ENCODE results near the gene LMAN2.
"Not testable (repeated sequence)": the region's sequence is repeated elsewhere in the genome, so short reads cannot be mapped to it uniquely, and the experiment has no call there.

Gene LMAN2

DNA sequence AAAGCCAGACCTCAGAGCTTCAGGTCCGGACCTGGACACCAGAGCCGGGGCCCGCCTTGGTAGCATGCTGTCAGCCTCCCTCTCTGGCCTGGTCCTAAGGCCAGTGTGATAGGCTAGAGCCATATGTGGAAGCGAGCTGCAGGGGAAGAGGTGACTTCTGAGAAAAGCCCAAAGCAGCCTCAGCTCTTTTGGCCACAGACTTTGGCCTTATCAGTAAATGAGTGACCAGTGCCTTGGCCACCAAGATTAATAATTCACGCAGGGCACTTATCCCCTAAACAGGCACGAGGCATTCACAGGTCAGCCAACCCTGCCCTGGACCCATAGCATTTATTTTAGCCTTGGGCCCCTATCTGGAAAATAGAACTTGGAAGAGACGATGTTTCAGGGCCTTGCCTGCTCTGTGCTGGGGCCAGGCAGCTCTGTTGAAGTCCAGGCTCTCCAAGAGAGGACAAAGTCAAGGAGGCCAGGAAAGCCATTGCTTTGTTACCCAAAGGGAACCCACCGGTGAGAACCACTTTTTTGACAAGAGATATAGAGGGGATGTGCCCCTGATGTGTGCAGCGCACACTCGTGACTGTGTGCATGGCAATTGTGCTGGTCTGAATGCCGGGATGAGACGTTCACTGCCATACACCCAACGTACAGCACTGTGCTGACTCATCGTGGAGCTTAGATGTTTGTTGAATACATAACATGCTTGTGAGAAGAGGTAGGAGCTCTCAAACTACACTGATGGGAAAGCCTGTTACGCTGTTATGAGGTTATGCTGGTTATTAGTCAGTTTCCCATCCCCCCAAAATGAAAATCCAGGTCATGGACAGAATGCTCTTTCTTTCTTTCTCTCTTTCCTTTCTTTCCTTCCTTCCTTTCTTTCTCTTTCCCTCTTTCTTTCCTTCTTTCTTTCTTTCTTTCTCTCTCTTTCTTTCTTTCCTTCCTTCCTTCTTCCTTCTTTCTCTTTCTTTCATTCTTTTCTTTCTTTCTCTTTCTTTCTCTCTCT is 27.7 kb upstream of the LMAN2 start:
- TF ChIP-seq, protein P1, sequence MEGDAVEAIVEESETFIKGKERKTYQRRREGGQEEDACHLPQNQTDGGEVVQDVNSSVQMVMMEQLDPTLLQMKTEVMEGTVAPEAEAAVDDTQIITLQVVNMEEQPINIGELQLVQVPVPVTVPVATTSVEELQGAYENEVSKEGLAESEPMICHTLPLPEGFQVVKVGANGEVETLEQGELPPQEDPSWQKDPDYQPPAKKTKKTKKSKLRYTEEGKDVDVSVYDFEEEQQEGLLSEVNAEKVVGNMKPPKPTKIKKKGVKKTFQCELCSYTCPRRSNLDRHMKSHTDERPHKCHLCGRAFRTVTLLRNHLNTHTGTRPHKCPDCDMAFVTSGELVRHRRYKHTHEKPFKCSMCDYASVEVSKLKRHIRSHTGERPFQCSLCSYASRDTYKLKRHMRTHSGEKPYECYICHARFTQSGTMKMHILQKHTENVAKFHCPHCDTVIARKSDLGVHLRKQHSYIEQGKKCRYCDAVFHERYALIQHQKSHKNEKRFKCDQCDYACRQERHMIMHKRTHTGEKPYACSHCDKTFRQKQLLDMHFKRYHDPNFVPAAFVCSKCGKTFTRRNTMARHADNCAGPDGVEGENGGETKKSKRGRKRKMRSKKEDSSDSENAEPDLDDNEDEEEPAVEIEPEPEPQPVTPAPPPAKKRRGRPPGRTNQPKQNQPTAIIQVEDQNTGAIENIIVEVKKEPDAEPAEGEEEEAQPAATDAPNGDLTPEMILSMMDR (IDR thresholded peaks at IDR 0.05; ENCODE audit: insufficient read depth, missing control alignments): no peak
- FAIRE-seq (no peak), DNase-seq (ENCODE audit: insufficient read length, low spot score) (no peak)

- no peak for FAIRE-seq
- no peak for DNase-seq (ENCODE audit: insufficient read length, low spot score)
Measured at GRCh38 chr5:177377851-177378776, 26.6 kb upstream of the LMAN2 start.

GRCh38 chr5:177376107-177376506 is 24.6 kb upstream of the LMAN2 start:
- TF ChIP-seq, protein P1 (IDR thresholded peaks at IDR 0.05; ENCODE audit: insufficient read depth, missing control alignments): no peak
- FAIRE-seq: no peak

More at GRCh38 chr5:177377851-177378776, 26.6 kb upstream of the LMAN2 start:
- TF ChIP-seq, protein P1 (IDR thresholded peaks at IDR 0.05; ENCODE audit: insufficient read depth, missing control alignments): no peak

GRCh38 chr5:177375516-177375915 is 24.0 kb upstream of the LMAN2 start:
- FAIRE-seq: not testable (repeated sequence)

More at GRCh38 chr5:177376107-177376506, 24.6 kb upstream of the LMAN2 start:
- DNase-seq (ENCODE audit: insufficient read length, low spot score): no peak

DNA sequence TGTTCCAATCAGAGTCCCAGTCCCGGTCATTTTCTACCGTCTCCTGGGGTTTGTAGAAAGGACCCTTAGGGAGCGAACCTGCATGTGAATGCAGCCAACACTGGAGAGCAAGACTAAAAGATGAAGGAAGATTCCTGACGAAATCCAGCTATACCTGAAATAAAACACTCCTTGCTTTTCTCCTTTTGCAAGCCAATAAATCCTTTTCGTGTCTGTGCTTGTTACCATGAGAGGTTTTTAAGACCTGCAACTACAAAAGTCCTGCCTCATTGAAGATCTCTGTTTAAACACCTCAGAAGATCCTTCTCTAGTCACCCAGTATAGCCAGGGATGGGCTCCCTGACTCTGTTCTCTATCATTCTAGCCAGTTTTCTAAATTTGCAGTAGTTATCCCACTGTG is 22.7 kb upstream of the LMAN2 start:
- TF ChIP-seq, protein P1 (IDR thresholded peaks at IDR 0.05; ENCODE audit: insufficient read depth, missing control alignments): no peak
- FAIRE-seq (no peak), DNase-seq (ENCODE audit: insufficient read length, low spot score) (no peak)

More at GRCh38 chr5:177375516-177375915, 24.0 kb upstream of the LMAN2 start:
- not testable (repeated sequence) for DNase-seq (ENCODE audit: insufficient read length, low spot score)

GRCh38 chr5:177373806-177374205 is 22.3 kb upstream of the LMAN2 start:
- DNase-seq (ENCODE audit: insufficient read length, low spot score) (no peak), FAIRE-seq (no peak)
- TF ChIP-seq, protein P1 (IDR thresholded peaks at IDR 0.05; ENCODE audit: insufficient read depth, missing control alignments): no peak

- TF ChIP-seq, protein P1 (IDR thresholded peaks at IDR 0.05; ENCODE audit: insufficient read depth, missing control alignments): no peak
- no peak for DNase-seq (ENCODE audit: insufficient read length, low spot score)
- FAIRE-seq: no peak
Measured at GRCh38 chr5:177372910-177373309, 21.4 kb upstream of the LMAN2 start.

Measured in D721Med (cell line).